Mucosa of rectum (tissue), 2 donors: ENCODE measurements around the gene SIT1.
"Not testable (repeated sequence)": the region's sequence is repeated elsewhere in the genome, so short reads cannot be mapped to it uniquely, and the experiment has no call there.

Experiments
- H3K27ac ChIP-seq, 2 donors: one replicate each; pipeline ENCODE4 v1.7.0; 2013; ENCODE audit warnings: inconsistent platforms in 2 of 2, low read depth in 2 of 2, low read length in 2 of 2
- H3K27me3 ChIP-seq, 2 donors: one replicate each; pipeline ENCODE4 v1.7.0; 2013; ENCODE audit warnings: low read length in 2 of 2; ENCODE audit not compliant: control insufficient read depth in 2 of 2, insufficient read depth in 2 of 2
- H3K36me3 ChIP-seq, 2 donors: one replicate each; pipeline ENCODE4 v1.7.0; 2013; ENCODE audit warnings: low read length in 2 of 2; ENCODE audit not compliant: control insufficient read depth in 2 of 2, insufficient read depth in 2 of 2
- H3K4me1 ChIP-seq, 2 donors: one replicate each; pipeline ENCODE4 v1.7.0; 2013; ENCODE audit warnings: low read length in 2 of 2, mild to moderate bottlenecking in 1 of 2; ENCODE audit not compliant: control insufficient read depth in 2 of 2, insufficient read depth in 2 of 2
- H3K4me3 ChIP-seq, 2 donors: one replicate each; pipeline ENCODE4 v1.7.0; 2013; ENCODE audit warnings: low read length in 2 of 2
- H3K9ac ChIP-seq, 2 donors: one replicate each; pipeline ENCODE4 v1.7.0; 2013; ENCODE audit warnings: low read length in 2 of 2, low read depth in 1 of 2, mild to moderate bottlenecking in 1 of 2
- H3K9me3 ChIP-seq, 2 donors: one replicate each; pipeline ENCODE4 v1.7.0; 2013; ENCODE audit warnings: low read length in 2 of 2; ENCODE audit not compliant: control insufficient read depth in 2 of 2
- donor health status: healthy.
- donor health status: Normal muscosa, but diverticular disease.

Gene SIT1

DNA sequence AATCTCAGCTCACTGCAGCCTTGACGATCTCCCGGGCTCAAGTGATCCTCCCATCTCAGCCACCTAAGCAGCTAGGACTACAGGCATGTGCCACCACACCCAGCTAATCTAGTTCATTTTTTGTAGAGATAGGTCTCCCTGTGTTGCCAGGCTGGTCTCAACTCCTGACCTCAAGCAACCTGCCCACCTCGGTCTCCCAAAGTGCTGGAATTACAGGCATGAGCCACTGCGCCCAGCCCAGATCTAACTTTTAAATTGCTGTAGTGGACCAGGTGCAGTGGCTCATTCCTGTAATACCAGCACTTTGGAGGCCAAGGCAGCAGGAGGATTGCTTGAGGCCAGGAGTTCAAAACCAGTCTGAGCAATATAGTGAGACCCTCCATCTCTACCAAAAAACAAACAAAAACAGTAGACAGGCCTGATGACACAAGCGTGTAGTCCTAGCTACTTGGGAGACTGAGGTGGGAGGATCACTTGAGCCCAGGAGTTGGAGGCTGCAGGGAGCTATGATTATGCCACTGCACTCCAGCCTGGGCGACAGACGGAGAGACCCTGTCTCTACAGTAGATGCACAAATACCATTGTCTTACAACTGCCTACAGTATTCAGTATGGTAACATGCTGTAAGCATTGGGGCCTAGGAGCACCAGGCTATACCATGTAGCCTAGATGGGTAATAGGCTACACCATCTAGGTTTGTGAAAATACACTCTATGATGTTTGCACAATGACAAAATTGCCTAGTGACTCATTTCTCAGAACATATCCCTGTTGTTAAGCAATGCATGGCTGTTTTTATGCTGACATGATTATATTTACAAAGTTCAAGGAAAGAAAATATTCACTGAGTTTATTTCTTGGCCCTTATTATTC, 1.5 kb upstream of the SIT1 start:
- no peaks in the 10 kb centered on the region for H3K9me3 ChIP-seq
- peak overlapping the region; percentile 81 to 89 for H3K27ac ChIP-seq
- peaks cover 18 to 19% of the 10 kb centered on the region in 2 donors for H3K4me1 ChIP-seq
- H3K4me3 ChIP-seq = no peak overlapping the region
- no peak overlapping the region for H3K9ac ChIP-seq
- no peaks in the 10 kb centered on the region for H3K36me3 ChIP-seq
- H3K27me3 ChIP-seq = no peaks in the 10 kb centered on the region

DNA sequence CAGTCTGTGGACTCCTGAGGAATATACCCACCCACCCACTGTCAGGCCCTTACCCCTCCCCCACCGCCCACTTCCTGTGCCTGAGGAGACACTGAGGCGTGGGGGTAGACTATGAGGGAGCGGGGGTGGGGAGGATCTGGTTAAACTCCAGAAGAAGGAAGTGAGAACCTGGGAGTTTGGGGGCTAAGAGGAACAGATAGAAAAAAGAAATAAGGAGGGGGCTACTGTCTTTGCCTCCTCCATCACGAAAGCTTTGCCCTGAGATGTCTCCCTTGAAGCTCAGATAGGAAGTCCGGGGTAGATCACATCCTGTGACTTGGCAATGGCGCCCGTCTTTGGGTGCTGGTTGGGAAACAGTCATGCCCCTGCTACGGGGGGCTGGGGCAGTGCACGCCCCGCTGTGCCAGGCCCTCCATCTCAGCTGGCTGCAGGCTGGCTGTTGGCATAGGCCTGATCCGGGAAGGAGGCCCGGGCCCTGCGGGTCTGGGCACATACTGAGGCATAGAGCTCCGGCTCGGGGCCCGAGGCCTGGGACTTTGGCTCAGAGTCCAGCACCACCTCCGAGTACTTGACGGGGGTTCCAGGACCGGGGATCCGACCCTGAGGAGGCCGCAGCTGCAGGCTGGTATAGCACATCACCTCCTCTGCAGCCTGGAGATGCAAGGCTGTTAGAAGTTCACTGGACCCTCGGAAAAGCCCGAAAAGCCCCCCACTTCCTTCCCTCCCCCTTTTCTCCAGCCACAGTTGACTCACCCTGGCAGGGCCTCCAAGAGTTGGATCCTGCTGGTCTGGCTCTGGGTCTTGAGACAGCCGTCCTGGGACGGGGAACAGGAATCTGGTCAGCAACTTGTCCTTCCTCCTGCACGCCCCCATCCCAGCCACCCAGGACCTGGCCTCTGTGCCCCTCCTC, 1.0 kb downstream of the SIT1 start:
- peak overlapping the region in 1 of 2 donors; percentile 52 for H3K27ac ChIP-seq
- no peaks in the 10 kb centered on the region for H3K9me3 ChIP-seq
- no peaks in the 10 kb centered on the region for H3K36me3 ChIP-seq
- peak overlapping the region; percentile 39 to 58 for H3K4me3 ChIP-seq
- H3K9ac ChIP-seq = no peak overlapping the region
- H3K4me1 ChIP-seq = peaks cover 22 to 24% of the 10 kb centered on the region in 2 donors
- no peaks in the 10 kb centered on the region for H3K27me3 ChIP-seq

DNA sequence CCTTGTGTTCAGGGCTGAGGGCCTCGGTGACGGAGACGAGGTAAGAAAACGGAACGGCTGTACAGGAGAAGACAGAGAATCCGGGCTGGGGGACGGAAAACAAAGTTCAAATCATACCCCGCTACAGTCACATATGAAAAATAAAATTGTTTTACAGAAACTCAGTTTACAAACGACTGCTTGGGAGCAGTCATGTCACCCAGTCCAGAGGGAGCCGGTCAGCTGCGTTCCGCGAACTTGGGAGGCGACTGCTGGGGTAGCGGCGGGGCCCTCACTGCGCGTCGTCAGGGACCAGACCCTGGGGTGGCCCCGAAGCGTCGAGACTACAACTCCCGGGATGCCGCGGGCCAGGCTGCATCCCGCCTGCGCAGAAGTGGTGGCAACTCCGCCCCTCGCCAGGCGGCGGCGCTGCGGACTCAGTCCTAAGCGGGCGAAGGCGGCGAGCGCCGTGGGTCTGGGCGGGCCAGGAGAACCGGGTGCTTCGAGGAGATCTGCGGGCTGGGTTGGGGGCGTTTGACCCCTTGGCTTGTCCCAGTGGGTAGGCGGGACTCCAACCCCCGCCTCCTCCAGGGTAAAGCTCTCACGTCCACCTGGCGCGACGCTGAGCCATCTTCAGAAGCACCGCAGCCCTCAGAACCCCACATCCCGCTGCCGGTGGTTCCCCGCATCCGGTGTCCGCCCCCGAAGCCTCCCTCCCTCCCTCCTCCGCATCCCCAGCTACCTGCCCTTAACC, 4.0 kb downstream of the SIT1 start:
- no peaks in the 10 kb centered on the region for H3K36me3 ChIP-seq
- peak overlapping the region; percentile 89 to 93 for H3K4me3 ChIP-seq
- H3K27ac ChIP-seq = peak overlapping the region; percentile 72 to 87
- peaks cover 13 to 19% of the 10 kb centered on the region in 2 donors for H3K4me1 ChIP-seq
- H3K27me3 ChIP-seq = no peaks in the 10 kb centered on the region
- H3K9me3 ChIP-seq = no peaks in the 10 kb centered on the region
- H3K9ac ChIP-seq = peak overlapping the region; percentile 81 to 91

DNA sequence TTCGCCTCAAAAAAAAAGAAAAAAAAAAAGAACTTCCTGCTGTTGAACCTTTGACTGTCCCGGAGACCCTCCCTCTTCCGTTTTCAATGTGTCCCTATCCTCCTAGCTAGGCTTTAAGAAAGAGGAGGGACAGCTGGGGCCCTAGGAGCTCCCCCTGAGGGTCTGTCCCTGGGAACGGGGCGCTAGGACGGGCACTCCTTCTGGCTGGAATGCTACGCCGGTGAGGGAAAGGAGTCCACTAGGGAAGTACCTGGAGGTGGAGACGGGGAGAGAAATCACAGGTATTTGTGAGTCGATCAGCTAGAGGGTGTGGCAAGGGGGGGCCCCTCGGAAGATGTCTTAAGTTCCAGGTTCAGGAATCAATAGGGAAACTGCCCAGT, 4.6 kb downstream of the SIT1 start:
- H3K27ac ChIP-seq = peak overlapping the region; percentile 72 to 87
- H3K4me3 ChIP-seq = peak overlapping the region; percentile 89 to 93
- no peaks in the 10 kb centered on the region for H3K36me3 ChIP-seq
- H3K4me1 ChIP-seq = peaks cover 9 to 14% of the 10 kb centered on the region in 2 donors
- no peaks in the 10 kb centered on the region for H3K27me3 ChIP-seq
- H3K9me3 ChIP-seq = no peaks in the 10 kb centered on the region
- H3K9ac ChIP-seq = peak overlapping the region; percentile 81 to 91

DNA sequence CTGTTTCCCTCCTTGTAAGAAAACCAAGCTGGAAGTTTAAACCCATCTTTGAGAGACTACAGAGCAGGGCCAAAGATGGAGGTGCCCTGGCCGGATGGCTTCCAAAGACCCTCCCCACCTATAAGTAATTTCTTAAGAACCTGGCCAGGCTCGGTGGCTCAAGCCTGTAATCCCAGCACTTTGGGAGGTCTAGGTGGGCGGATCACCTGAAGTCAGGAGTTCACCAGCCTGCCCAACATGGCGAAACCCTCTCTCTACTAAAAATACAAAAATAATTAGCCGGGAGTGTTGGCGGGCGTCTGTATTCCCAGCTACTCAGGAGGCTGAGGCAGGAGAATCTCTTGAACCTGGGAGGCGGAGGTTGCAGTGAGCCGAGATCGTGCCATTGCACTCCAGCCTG, 5.0 kb downstream of the SIT1 start:
- H3K27ac ChIP-seq = peak overlapping the region; percentile 72 to 87

DNA sequence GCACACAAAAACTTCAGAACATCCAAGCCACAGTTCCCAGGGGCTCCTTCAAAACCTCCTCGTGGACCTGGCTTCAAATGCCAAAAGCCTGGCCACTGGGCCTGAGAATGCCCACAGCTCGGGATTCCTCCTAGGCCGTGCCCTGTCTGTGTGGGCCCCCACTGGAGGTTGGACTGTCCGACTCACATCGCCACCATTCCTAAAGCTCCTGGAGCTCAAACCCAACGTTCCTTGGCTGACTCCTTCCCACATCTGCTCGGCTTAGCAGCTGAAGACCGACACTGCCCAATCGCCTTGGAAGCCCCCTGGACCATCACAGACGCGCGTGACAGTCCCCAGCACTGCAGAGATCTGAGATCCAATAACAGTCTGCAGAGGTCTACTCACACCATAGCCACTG, 7.7 kb downstream of the SIT1 start:
- H3K36me3 ChIP-seq = no peaks in the 10 kb centered on the region
- no peak overlapping the region for H3K27ac ChIP-seq
- peaks cover 7 to 11% of the 10 kb centered on the region in 2 donors for H3K4me1 ChIP-seq
- no peaks in the 10 kb centered on the region for H3K27me3 ChIP-seq
- H3K9me3 ChIP-seq = no peaks in the 10 kb centered on the region
- H3K4me3 ChIP-seq = no peak overlapping the region
- no peak overlapping the region for H3K9ac ChIP-seq

More for the DNA sequence above, 5.0 kb downstream of the SIT1 start:
- H3K9me3 ChIP-seq, H3K27me3 ChIP-seq, H3K36me3 ChIP-seq: not testable (repeated sequence)
- Histone ChIP-seq H3K4me1 (peaks cover 9 to 14% of the 10 kb centered on the region in 2 donors), H3K9ac (peak overlapping the region; percentile 81 to 91), H3K4me3 (peak overlapping the region; percentile 89 to 93)

DNA sequence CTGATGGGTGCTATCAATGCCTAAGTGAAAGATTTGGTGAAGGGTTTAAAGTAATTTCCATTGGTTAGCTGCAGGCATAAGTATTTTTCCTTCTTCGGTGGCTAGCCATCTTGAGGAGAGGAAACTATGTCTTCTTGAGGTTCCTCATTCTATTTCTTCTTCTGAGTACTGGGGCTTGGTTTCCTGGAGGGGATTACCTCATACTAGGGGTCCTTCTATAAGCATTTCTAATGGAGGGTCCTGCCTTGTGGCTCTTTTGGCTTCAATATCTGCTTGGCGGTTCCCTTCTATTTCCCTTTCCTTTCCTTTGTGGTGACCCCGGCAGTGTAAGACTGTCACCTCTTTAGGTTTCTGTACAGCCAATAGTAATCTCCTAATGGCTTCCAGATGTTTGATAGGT, 9.3 kb downstream of the SIT1 start:
- H3K9ac ChIP-seq, H3K27ac ChIP-seq: not testable (repeated sequence)

DNA sequence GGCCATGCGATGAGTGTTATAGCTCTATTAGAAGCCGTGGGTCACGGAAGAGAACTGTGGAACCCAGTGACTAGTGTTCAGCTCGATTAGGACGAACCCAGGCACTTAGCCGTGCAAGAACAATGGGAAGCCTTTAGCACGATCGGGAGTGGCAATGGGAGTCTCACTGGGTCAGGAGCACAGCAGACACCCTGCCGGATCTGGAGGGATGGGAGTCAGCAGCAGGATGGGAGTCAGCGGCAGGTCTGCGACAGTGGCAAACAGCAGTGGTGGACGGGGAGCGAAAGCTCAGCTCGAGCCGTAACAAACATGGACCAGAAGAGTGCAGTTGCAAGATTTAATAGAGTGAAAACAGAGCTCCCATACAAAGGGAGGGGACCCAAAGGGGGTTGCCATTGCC, 10.3 kb downstream of the SIT1 start:
- not testable (repeated sequence) for H3K4me1 ChIP-seq, H3K27me3 ChIP-seq, H3K9ac ChIP-seq, H3K9me3 ChIP-seq, H3K36me3 ChIP-seq, H3K27ac ChIP-seq, H3K4me3 ChIP-seq

More for the DNA sequence above, 9.3 kb downstream of the SIT1 start:
- H3K4me1 ChIP-seq, H3K4me3 ChIP-seq, H3K9me3 ChIP-seq, H3K36me3 ChIP-seq, H3K27me3 ChIP-seq: not testable (repeated sequence)

DNA sequence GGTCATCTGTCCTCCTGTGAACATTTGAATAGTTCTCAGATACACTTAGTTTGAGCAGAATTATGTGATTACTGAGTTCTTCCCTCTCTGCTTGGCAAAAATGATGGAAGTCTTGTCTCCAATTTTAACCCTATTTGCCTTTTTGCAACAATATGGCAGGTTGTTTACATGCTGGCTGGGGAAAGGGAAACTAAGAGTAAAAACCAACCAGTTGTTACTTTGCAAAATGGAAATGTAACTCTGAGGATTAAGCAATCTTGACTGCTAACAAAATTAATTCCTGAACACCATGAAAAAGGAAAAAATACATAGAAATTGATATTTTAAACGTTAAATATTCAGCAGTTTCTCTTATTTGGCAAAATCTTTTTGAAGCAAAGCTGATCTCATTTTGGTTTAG, 11.1 kb downstream of the SIT1 start:
- Histone ChIP-seq H3K27ac (no peak overlapping the region), H3K4me1 (no peaks in the 10 kb centered on the region)

More for the DNA sequence above, 11.1 kb downstream of the SIT1 start:
- no peaks in the 10 kb centered on the region for H3K36me3 ChIP-seq
- H3K9me3 ChIP-seq = no peaks in the 10 kb centered on the region
- no peak overlapping the region for H3K4me3 ChIP-seq
- no peak overlapping the region for H3K9ac ChIP-seq
- no peaks in the 10 kb centered on the region for H3K27me3 ChIP-seq
